Stimulated activated CD8-positive, alpha-beta memory T cell treated with anti-CD3 and anti-CD28 coated beads, Interleukin-7, amount 100 ng/mL, for 24 hours (primary cell): ENCODE data around the gene SLC4A1AP.
A peak's percentile ranks its signal among the peaks of the same experiment; 100 is the strongest.
"Not testable (repeated sequence)": the region's sequence is repeated elsewhere in the genome, so short reads cannot be mapped to it uniquely, and the experiment has no call there.

Experiments used
- DNase-seq: peaks from one replicate; pipeline ENCODE4 v3.0.0-alpha.2; 2020; ENCODE audit warnings: low read depth

The SLC4A1AP gene

GRCh38 chr2:27652790-27653189, 10.9 kb upstream of the SLC4A1AP start:
- DNase-seq, result no peak

- DNase-seq, result no peak
These were observed 10.3 kb upstream of the SLC4A1AP start for GRCh38 chr2:27653397-27653796.

DNA sequence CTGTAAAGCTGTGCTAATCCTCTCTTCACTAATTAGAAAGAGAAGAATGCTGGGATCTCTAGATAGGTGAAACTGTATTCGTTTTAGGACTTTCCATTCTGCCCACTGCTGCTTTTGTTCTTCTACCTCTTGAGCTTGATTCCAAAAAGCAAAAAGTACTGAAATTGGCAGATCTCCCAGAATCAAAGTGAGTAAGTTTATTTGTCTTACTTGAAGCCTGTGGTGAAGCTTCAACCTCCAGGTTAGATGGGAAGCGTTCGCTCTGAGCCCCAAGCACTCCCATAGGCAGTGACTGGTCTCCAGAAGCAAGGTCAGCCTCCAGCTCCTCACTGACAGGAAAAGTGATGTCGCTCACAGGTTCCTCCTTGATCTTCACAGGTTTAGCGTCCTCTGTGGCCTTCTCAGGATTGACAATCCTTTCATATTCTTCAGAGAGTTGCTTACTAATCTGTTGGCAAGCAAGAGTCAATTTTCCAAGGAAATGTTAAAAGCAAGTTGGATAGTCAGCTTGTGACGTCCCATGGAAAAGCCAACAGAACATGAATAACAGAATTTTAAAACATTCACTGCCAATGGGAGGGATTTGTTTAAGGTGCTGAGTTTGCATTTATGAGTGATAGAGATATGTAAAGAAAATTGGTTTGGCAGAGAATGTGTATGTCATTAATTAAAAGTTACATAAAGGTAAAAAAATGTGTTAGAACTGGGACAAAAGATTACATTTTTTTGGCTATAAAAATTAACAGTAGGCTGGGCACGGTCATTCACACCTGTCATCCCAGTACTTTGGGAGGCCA, 8.3 kb upstream of the SLC4A1AP start:
- no peak for DNase-seq

DNA sequence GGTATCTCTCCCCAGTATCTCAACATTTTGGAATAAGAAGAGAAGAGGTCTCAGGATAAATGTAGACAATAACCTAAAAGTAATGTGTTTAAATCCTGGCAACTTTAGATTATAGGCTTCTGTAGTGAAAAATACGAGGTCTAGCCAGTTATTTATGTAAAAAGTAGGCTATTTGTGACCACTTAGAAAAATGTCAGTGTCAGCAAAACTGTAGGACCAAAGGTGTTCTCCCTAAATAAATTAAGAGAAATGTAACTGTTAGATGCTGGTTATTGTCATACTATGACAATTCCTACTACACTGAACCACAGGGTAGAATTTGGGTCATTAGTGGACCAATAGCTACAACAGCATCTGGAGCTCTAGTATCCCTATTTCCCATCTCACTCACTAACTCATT, 2.3 kb upstream of the SLC4A1AP start:
- no peak for DNase-seq

GRCh38 chr2:27664154-27664574, 475 bp downstream of the SLC4A1AP start:
- no peak for DNase-seq

GRCh38 chr2:27664622-27665363, 1.1 kb downstream of the SLC4A1AP start:
- no peak for DNase-seq

DNA sequence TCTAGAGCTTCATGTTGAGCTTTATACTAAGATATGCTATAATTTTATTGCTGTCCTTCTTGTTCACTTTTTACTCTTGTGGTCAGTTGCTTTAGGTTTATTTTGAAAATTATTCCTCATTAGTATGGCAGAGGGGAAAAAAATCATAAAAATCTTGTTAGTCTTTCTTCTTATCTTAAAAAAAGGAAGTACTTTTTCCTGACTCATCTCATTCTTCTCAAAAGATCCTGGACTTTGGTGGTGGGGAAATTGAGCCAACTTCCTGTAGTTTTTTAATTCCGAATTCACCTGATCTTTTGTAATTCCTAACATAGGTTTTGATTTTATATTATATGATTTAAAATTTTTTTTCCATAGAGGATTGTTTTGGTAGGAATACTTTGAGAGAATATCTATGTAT, 3.8 kb downstream of the SLC4A1AP start:
- no peak for DNase-seq

- DNase-seq, result no peak
These were observed 7.5 kb downstream of the SLC4A1AP start for GRCh38 chr2:27671235-27671634.

- DNase-seq, result no peak
These were observed 9.2 kb downstream of the SLC4A1AP start for GRCh38 chr2:27672723-27673486.

DNA sequence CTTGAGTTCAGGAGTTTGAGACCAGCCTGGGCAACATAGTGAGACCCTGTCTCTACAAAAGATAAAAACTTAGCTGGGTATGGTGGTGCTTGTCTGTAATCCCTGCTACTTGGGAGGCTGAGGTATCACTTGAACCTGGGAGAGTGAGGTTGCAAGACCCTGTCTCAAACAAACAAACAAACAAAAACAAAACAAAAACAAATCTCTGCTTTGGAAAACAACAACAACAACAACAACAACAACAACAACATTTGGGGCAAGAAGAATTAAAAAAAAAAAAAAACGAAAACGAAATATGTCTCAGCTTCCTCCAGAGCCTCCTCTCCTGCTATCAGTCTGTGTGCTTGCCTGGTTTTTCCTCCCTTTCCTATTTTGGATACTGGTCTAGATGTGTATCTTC, 16.9 kb downstream of the SLC4A1AP start:
- DNase-seq, result no peak

DNA sequence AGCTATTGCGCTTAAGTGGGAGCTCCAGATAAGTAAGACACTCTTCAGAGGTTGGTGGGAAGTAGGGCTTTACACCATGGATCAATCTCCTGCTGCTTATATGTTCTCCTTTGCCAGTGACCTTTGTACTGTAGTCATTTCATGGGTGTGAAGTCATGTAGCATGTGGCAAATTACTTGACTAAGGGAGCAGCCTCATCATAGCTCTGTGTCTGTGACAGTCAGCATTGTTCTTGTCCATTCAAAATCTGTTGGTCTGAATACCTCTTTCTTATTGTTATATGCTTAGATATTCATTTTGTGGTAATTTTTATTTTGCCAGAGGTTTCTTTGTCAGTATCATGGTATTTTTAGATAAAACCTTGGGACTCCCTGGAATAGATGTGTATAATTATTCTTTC, 18.2 kb downstream of the SLC4A1AP start:
- no peak for DNase-seq

GRCh38 chr2:27682334-27682771, 18.7 kb downstream of the SLC4A1AP start:
- not testable (repeated sequence) for DNase-seq

- DNase-seq, result peak; percentile 80
These were observed 19.8 kb downstream of the SLC4A1AP start for GRCh38 chr2:27683390-27684071.

DNA sequence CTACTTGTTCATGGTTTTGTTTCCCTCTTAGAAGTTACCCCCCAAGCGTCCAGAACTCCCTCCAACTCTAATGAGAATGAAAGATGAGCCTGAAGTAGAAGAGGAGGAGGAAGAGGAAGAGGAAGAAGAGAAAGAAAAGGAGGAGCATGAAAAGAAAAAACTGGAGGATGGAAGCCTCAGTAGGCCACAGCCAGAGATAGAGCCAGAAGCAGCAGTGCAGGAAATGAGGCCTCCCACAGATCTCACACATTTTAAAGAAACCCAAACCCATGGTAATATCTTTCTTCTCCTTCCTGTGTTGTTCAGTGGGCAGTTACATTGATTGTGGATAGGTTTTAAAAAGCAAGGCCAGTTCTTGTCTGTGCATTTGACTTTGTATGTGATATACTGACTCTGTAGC, 21.3 kb downstream of the SLC4A1AP start:
- not testable (repeated sequence) for DNase-seq

DNA sequence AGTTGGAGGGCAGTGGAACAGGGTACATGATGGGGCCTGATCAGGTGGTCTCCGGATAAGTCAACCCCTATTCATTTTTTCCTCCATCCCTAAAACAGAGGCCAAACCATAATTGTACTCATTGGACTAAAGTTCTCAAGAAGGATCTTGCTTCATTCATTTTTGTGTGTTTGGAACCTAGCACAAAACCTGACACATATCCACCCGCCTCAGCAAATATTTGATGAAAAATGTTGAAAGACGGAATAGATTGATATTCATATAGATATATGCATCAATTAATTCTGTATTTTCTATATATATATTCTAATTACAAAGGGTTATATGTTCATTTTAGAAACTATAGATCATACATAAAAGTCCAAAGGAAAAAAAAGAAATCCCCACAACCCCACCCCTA, 21.9 kb downstream of the SLC4A1AP start:
- no peak for DNase-seq

DNA sequence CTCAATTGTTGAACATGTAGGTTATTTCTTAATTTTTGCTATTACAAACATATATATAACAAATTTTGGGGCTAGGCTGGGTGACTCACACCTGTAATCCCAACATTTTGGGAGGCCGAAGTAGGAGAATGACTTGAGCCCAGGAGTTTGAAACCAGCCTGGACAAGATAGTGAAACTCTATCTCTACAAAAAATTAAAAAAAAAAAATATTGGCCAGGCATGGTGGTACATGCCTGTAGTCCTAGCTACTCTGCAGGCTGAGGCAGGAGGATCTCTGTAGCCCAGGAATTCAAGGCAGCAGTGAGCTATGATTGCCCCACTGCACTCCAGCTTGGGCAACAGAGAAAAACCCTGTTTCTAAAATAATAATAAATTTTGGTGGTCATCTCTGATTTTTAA, 23.5 kb downstream of the SLC4A1AP start:
- no peak for DNase-seq

DNA sequence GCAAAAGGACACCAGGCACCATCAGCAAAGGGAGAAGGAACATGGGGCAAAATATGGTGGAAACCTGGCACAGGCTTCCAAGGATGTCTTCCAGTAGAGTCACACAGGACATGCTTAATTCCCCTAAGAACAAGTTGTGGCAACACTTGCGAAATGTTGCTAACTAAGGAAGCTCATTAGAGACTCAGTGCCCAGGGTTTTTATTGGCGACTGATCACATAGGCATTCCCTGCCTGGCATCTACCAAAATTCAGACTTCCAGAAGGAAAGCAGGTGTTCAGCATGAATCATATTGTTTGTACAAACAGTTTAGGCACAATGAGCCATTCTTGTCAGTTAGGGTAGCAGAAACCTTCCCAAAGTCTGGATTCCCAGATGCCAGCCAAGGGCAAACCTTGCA, 25.7 kb downstream of the SLC4A1AP start:
- DNase-seq, result no peak

DNA sequence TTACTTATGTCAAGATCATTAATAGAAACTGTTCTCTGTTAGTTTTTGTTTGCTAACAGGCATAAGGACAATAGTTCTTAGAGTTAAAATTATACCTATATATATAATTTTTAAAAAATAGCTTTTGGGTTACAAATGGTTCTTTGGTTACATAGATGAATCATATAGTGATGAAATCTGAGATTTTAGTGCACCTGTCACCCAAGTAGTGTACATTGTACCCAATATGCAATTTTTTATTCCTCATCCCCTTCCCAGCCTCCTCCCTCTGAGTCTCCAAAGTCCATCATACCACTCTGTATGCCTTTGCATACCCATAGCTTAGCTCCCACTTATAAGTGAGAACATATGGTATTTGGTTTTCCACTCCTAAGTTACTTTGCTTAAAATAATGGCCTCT, 26.4 kb downstream of the SLC4A1AP start:
- no peak for DNase-seq

- DNase-seq, result no peak
These were observed 34.0 kb downstream of the SLC4A1AP start for GRCh38 chr2:27697660-27698059.

GRCh38 chr2:27701676-27702075, 38.0 kb downstream of the SLC4A1AP start:
- DNase-seq, result no peak

DNA sequence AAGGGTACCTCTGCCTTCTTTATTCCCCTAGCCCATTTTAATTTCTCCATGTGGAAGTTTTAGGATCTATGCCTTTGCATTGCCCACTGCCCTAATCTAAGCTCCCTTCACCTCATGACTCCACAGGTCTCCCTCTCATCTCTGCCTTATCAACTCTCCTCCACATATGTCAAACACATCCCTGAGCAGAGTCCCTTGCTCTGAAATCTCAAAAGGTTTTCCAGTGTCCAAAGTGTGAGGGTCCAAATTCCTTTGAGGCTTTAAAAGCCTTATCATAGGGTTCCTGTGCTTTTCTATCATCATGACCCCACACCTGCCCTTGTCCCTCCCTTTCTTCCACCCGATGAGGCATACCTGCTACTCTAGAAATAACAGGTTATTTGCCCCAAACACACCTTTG, 38.6 kb downstream of the SLC4A1AP start:
- DNase-seq, result no peak
